Endothelial cell of umbilical vein (primary cell): ENCODE measurements around the gene CMTM3. TPM values are rescaled to one million over a fixed set of nuclear protein-coding genes. Genes with fewer than 3 reads are reported as not detected.

ENCODE experiments used
- BruUV-seq: library from RNA; stranded (reverse); fragments of 400-500 nt; replicated peaks from 2 replicates; lab custom pipeline; 2021; lab: Mats Ljungman, UMichigan
- CTCF ChIA-PET: fragments of 300-600, 350-600 bp; sonication (Branson Sonifier 250); formaldehyde crosslinking; loops from one replicate; lab custom pipeline; 2021; ENCODE audit warnings: antibody characterized with exemption, inconsistent platforms; lab: Charles Lee
- POLR2A ChIA-PET: fragments of 300-600, 350-600 bp; sonication (Branson Sonifier 250); formaldehyde crosslinking; loops from one replicate; lab custom pipeline; 2021; ENCODE audit warnings: antibody characterized with exemption, inconsistent platforms; lab: Charles Lee
- DNase-seq: peaks from one replicate; pipeline ENCODE4 v3.0.0-alpha.2; 2011; ENCODE audit warnings: low read depth, low spot score
- FAIRE-seq: peaks from 2 replicates; lab custom pipeline; 2011; peaks lifted over from hg19 to GRCh38; lab: Jason Lieb, UNC
- H2AFZ ChIP-seq: 2 replicates; pipeline ENCODE4 v1.6.0; 2012; ENCODE audit warnings: low read depth, low read length, control low read depth, inconsistent platforms
- H3K27ac ChIP-seq: 2 replicates; pipeline ENCODE4 v1.5.1; 2011; ENCODE audit warnings: low read depth, mild to moderate bottlenecking, control low read depth, low read length, moderate library complexity; ENCODE audit not compliant: insufficient read depth
- H3K27me3 ChIP-seq, 2 experiments: 2 replicates each; pipeline versions ENCODE4 v1.6.0 to v1.6.1; 2011; ENCODE audit warnings: low read length in 2 of 2, mixed read lengths in 1 of 2; ENCODE audit not compliant: control insufficient read depth in 2 of 2, insufficient read depth in 2 of 2
- H3K36me3 ChIP-seq, 2 experiments: 2 replicates in 1 of 2; 3 replicates in 1 of 2; pipeline ENCODE4 v1.5.1; 2011; ENCODE audit warnings: low read length in 2 of 2, mild to moderate bottlenecking in 1 of 2, moderate library complexity in 1 of 2; ENCODE audit not compliant: control insufficient read depth in 2 of 2, insufficient read depth in 2 of 2; ENCODE audit errors: extremely low read depth in 1 of 2
- H3K4me1 ChIP-seq: 3 replicates; pipeline ENCODE4 v1.5.1; 2011; ENCODE audit warnings: mild to moderate bottlenecking, low read length; ENCODE audit not compliant: control insufficient read depth, insufficient read depth; ENCODE audit errors: extremely low read depth
- H3K4me2 ChIP-seq: 2 replicates; pipeline ENCODE4 v1.6.1; 2011; ENCODE audit warnings: low read length, control low read depth, mixed read lengths; ENCODE audit not compliant: insufficient read depth
- H3K4me3 ChIP-seq, 3 experiments: fragments of 200-600 bp in 1 of 3; sonication (generic), shearing (Covaris generic) in 1 of 3; replicated peaks in 1 of 3; 2 replicates each; pipeline ENCODE4 v1.5.1; 2011 to 2016; ENCODE audit warnings: control low read depth in 3 of 3, low read length in 3 of 3, mild to moderate bottlenecking in 2 of 3, inconsistent platforms in 1 of 3, low read depth in 1 of 3, moderate library complexity in 1 of 3; ENCODE audit not compliant: insufficient read depth in 1 of 3
- H3K79me2 ChIP-seq: 2 replicates; pipeline ENCODE4 v1.6.0; 2012; ENCODE audit warnings: low read length, inconsistent platforms; ENCODE audit not compliant: control insufficient read depth, insufficient read depth
- H3K9ac ChIP-seq: replicated peaks from 2 replicates; pipeline ENCODE3; 2011; ENCODE audit warnings: low read length, control low read depth; ENCODE audit not compliant: insufficient read depth; ENCODE audit errors: extremely low read depth
- H3K9me1 ChIP-seq: replicated peaks from 3 replicates; pipeline ENCODE4 v1.6.0; 2011; ENCODE audit warnings: mild to moderate bottlenecking, low read length; ENCODE audit not compliant: control insufficient read depth, insufficient read depth; ENCODE audit errors: extremely low read depth
- H3K9me3 ChIP-seq: replicated peaks from 2 replicates; pipeline ENCODE4 v1.5.1; 2012; ENCODE audit warnings: low read length, inconsistent platforms; ENCODE audit not compliant: control insufficient read depth, insufficient read depth
- H4K20me1 ChIP-seq: replicated peaks from 2 replicates; pipeline ENCODE3; 2011; ENCODE audit warnings: mild to moderate bottlenecking, low read length; ENCODE audit not compliant: control insufficient read depth, insufficient read depth; ENCODE audit errors: extremely low read depth
- EZH2 ChIP-seq: IDR thresholded peaks from 2 replicates; pipeline ENCODE4 v1.6.1; 2012; ENCODE audit warnings: borderline replicate concordance, low read depth, mild to moderate bottlenecking, moderate library complexity, low read length, inconsistent platforms; ENCODE audit not compliant: severe bottlenecking
- FOS ChIP-seq: IDR thresholded peaks from 2 replicates; pipeline ENCODE4 v1.6.1; 2011; ENCODE audit warnings: mild to moderate bottlenecking, low read length, moderate library complexity, borderline replicate concordance; ENCODE audit not compliant: insufficient read depth
- GATA2 ChIP-seq: IDR thresholded peaks from 2 replicates; pipeline ENCODE4 v1.7.0; 2011; ENCODE audit warnings: low read depth, mild to moderate bottlenecking, moderate library complexity, mixed read lengths, low read length; ENCODE audit not compliant: insufficient read length, insufficient read depth
- JUN ChIP-seq: IDR thresholded peaks from 2 replicates; pipeline ENCODE4 v1.6.1; 2011; ENCODE audit warnings: borderline replicate concordance, low read depth; ENCODE audit not compliant: insufficient read length, insufficient read depth
- MYC ChIP-seq: IDR thresholded peaks from one replicate; pipeline ENCODE4 v1.6.1; 2011; ENCODE audit warnings: mild to moderate bottlenecking, low read depth, low read length
- POLR2A ChIP-seq: IDR thresholded peaks from 2 replicates; pipeline ENCODE4 v1.6.1; 2012; ENCODE audit warnings: low read depth, mild to moderate bottlenecking, control low read depth, low read length
- POLR2AphosphoS5 ChIP-seq: IDR thresholded peaks from 2 replicates; pipeline ENCODE4 v1.6.1; 2012; ENCODE audit warnings: low read depth, mild to moderate bottlenecking, control low read depth, low read length, moderate library complexity; ENCODE audit not compliant: insufficient read depth
- dilution Hi-C: fragments of 300-500 bp; cut with MboI; formaldehyde crosslinking; loops from one replicate; pipeline ENCODE4 v1.15.0; 2019; ENCODE audit warnings: low sequenced_read_pairs; ENCODE audit not compliant: extremely low pct_ligation_motif_present
- intact Hi-C: fragments of 100-400 bp; cut with micrococcal nuclease; formaldehyde crosslinking; loops from one replicate; pipeline ENCODE4 v1.10.0; 2022
- polyA plus RNA-seq, 4 experiments: library from polyadenylated mRNA; depleted of rRNA in 3 of 4; stranded (reverse) in 3 of 4; unstranded in 1 of 4; fragments of >200 nt; gene quantifications; 2 replicates each; pipeline versions ENCODE4 v1.2.1 to v1.2.3, GENCODE V29; 2011 to 2012; ENCODE audit warnings: missing spikeins in 1 of 4
- total RNA-seq: library from RNA; stranded (reverse); gene quantifications from 2 replicates; pipeline ENCODE4 v1.2.3, GENCODE V29; 2021
- TF ChIP-seq, protein P1 (sequence below), 2 donors: IDR thresholded peaks; 1 replicate in 1 of 2; 2 replicates in 1 of 2; pipeline ENCODE4 v1.5.1; 2011; ENCODE audit warnings: low read length in 2 of 2, mild to moderate bottlenecking in 2 of 2, moderate library complexity in 2 of 2, control low read depth in 1 of 2, inconsistent platforms in 1 of 2, low read depth in 1 of 2; ENCODE audit not compliant: insufficient read depth in 1 of 2; ENCODE audit errors: extremely low read depth in 1 of 2
- TF ChIP-seq, protein P2 (sequence below): IDR thresholded peaks from 2 replicates; pipeline ENCODE4 v1.6.1; 2011; ENCODE audit not compliant: insufficient read depth, insufficient read length

Gene CMTM3
- total and polyA plus RNA-seq, 2 donors (not counting 3 experiments of a cell fraction or from before 2014, with no cell fraction given), result 83.6 to 86.2 TPM

- POLR2A ChIA-PET, result no interaction called here
Measured at GRCh38 chr16:66616592-66616991, 12.1 kb downstream of the CMTM3 start.

More at GRCh38 chr16:66616592-66616991, 12.1 kb downstream of the CMTM3 start:
- Histone ChIP-seq H3K4me2 (no peak overlapping the region), H2AFZ (no peak overlapping the region), H3K4me3 (no peak overlapping the region), H4K20me1 (no peaks in the 10 kb centered on the region), H3K9me3 (no peaks in the 10 kb centered on the region), H3K36me3 (peaks cover 9 to 15% of the 10 kb centered on the region in 2 experiments), H3K27me3 (no peaks in the 10 kb centered on the region), H3K4me1 (peaks cover 20% of the 10 kb centered on the region), H3K9ac (no peak overlapping the region), H3K9me1 (no peaks in the 10 kb centered on the region), H3K27ac (no peak overlapping the region), H3K79me2 (no peaks in the 10 kb centered on the region)
- FAIRE-seq, result no peak
- intact Hi-C loops (no loop called here), dilution Hi-C loops (no loop called here)
- BruUV-seq, result no TSS peak
- CTCF ChIA-PET, result interaction anchor here (3.0 kb wide), 1 partner anchor 8 kb away, joined by 52 read pairs; no protein-coding TSS in a partner anchor
- no peak for DNase-seq
- TF ChIP-seq POLR2A (no peak), FOS (no peak), MYC (no peak), POLR2AphosphoS5 (no peak), GATA2 (no peak), JUN (no peak), EZH2 (no peak)
- TF ChIP-seq, protein P1, sequence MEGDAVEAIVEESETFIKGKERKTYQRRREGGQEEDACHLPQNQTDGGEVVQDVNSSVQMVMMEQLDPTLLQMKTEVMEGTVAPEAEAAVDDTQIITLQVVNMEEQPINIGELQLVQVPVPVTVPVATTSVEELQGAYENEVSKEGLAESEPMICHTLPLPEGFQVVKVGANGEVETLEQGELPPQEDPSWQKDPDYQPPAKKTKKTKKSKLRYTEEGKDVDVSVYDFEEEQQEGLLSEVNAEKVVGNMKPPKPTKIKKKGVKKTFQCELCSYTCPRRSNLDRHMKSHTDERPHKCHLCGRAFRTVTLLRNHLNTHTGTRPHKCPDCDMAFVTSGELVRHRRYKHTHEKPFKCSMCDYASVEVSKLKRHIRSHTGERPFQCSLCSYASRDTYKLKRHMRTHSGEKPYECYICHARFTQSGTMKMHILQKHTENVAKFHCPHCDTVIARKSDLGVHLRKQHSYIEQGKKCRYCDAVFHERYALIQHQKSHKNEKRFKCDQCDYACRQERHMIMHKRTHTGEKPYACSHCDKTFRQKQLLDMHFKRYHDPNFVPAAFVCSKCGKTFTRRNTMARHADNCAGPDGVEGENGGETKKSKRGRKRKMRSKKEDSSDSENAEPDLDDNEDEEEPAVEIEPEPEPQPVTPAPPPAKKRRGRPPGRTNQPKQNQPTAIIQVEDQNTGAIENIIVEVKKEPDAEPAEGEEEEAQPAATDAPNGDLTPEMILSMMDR (IDR thresholded peaks at IDR 0.05; ENCODE audit: extremely low read depth in 1 of 2, insufficient read depth in 1 of 2, low read depth in 1 of 2, low read length in 2 of 2), result no peak
- TF ChIP-seq, protein P2, sequence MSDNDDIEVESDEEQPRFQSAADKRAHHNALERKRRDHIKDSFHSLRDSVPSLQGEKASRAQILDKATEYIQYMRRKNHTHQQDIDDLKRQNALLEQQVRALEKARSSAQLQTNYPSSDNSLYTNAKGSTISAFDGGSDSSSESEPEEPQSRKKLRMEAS, result no peak
